Non-pigmented ciliary epithelial cell (primary cell): Measurements from ENCODE around the gene ALPK3.
A peak's percentile ranks its signal among the peaks of the same experiment; 100 is the strongest.

Experiments used
- DNase-seq: peaks from one replicate; pipeline ENCODE4 v3.0.0-alpha.2; 2010; ENCODE audit warnings: low read depth

ALPK3 gene

DNA sequence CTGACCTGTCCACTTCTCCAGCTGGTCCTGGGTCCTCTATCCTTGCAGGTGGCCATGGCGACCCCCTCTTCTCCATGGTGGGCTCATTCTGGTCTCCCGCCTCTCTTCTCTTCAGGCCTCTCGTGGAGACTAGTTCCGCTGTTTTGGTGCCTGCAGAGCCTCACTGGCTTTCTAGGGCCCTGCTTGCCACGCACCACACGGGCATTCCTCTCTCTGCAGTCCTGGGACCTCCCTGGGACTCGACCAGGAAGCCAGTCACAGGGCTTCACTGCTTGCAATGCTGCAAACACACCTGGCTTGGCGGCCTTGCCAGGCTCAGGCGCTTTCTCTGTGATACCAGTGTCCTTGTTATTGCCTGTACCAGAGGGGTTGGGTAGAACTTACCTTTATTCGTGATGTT lies 76.5 kb downstream of the ALPK3 start:
- DNase-seq, result no peak

GRCh38 chr15:84894736-84895425 lies 77.7 kb downstream of the ALPK3 start:
- no peak for DNase-seq

DNA sequence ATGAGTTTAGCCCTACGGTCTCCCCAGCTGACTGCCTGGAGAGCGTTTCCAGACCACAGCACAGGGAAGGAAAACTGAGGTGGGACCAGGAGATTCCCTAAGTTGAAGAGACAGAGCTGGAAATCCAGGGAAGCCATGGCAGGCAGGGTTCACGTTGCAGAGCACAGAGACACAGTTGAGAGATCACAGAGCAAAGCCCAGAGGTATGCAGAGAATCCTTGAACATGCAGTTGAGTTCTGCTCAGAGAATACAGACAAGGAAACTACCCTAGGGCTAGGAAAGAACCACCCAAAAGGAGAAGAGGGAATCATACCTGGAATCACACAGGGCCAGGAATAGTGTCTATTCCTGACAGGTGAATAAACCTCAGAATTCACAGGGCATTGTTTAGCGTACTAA lies 81.6 kb downstream of the ALPK3 start:
- DNase-seq, result no peak

DNA sequence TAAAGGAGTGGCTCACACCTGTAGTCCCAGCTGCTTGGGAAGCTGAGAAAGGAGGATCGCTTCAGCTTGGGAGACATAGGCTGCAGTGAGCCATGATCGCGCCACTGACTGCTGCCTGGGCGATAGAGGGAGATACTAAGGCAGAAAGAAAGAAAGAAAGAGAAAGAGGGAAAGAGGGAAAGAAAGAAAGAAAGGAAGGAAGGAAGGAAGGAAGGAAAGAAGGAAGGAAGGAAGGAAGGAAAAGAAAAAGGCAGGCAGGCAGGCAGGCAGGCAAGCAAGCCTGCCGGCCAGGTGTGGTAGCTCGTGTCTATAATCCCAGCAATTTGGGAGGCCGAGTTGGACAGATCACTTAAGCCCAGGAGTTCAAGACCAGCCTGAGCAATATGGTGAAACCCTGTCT lies 82.6 kb downstream of the ALPK3 start:
- DNase-seq, result no peak

DNA sequence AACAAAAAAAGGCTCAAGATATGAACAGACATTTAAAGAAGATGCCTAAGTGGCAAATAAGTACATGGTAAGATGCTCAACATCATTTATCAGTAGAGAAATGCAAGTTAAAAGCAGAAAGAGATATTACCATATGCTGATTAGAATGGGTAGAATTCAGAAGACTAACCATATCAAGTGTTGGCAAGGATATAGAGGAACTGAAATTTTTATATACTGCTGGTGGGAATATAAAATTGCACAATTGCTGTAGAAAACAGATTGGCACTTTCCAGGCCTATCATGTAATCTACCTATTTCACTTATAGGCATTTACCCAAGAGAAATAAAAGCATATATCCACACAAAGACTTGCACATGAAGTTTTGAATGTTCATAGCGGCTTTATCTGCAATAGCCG lies 84.4 kb downstream of the ALPK3 start:
- DNase-seq, result no peak

- no peak for DNase-seq
Measured at GRCh38 chr15:84903751-84904150, 86.6 kb downstream of the ALPK3 start.

DNA sequence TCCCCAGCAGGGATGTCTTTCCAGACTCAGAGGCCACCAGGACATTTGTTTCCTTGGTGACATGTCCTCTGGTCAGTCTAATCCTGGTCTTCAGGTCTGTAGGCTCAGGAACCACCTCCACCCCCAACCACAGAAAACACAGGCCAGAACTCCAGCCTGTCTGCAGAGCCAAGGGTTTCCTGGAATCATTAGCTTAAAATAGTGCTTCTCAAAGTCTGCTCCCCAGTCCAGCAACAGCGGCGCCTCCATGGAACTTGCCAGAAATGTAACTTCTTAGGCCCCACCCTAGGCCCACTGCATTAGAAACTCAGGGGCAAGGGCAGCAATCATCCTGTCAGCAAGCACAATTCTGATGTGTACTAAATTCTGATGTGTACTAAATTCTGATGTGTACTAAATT lies 87.3 kb downstream of the ALPK3 start:
- DNase-seq, result no peak

GRCh38 chr15:84905016-84905916 lies 88.1 kb downstream of the ALPK3 start:
- DNase-seq, result no peak

GRCh38 chr15:84907731-84908130 lies 90.6 kb downstream of the ALPK3 start:
- DNase-seq, result no peak

GRCh38 chr15:84908564-84908963 lies 91.4 kb downstream of the ALPK3 start:
- no peak for DNase-seq

DNA sequence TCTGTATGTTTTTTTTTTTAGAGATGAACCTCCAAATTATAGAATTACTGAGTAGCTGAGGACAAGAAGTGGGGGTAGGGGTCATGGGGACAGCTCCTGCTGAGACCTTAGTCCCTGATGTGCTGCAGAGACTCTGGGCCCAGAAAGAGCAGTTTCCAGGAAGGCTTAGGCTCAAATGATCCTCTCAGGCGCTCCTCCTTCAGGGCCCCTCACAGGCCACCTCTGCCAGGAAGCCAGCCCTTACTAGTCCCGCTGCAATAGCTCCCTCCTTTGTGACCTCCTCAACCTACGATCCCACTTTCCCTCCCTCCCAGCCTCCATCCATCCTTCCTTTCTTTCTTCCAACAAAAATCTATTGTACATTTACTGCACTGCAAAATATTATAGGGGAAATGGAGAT lies 91.9 kb downstream of the ALPK3 start:
- no peak for DNase-seq

- no peak for DNase-seq
Measured at GRCh38 chr15:84909782-84910181, 92.6 kb downstream of the ALPK3 start.

- DNase-seq, result no peak
Measured at GRCh38 chr15:84910928-84911623, 93.9 kb downstream of the ALPK3 start.

DNA sequence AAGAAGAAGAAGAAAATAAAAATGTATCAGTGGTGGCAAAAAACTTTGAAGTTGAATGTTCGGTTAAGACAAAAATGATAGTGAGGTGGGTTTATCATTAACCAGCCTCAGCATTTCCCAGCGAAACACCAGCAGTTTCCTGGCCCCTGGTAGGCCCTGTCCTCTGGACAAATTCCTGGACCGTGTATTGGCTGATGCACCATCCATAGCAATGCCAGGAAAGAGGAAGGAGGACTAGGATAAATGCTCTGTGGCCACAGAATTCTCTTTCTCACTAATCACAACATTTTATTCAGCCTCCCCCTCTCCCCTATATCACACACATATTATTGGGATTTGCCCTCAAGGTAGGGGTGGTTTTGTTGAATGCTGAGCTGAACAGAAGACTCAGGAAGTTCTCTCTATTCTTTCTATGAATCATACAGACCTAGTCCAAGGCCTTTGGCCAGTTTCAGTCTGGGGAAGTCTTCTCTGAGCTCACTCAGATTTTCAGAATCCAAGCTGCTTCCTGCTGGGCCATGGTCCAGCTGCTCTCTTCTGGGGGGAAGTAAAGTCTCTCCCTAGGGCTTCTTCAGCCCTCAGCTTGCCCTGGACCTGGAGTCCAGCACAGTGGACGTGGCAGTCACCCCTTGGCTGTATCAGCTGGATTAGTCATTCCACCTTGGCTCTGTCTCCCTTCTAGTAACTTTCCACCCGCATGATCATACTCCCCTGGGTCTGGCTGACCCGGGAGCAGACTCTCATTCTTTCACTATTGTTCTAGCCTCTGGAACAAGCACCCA lies 94.9 kb downstream of the ALPK3 start:
- peak; percentile 89 for DNase-seq

DNA sequence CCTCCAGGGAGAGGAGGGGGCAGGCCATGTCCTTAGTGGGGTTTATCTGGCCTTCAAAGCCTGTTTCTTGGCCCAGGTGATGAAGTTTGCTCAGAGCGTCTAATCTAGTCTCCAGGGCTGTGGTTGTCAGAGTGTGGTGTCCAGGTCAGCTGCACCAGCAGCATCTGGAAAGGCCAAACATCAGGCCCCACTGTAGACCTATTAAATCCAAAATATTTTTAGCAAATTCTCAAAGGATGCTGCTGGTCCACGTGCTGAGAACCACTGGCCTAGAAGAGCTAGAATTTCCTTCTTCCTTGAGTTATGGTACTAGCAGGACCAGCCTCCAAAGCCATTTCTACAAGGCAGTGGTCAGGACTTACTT lies 96.2 kb downstream of the ALPK3 start:
- no peak for DNase-seq

DNA sequence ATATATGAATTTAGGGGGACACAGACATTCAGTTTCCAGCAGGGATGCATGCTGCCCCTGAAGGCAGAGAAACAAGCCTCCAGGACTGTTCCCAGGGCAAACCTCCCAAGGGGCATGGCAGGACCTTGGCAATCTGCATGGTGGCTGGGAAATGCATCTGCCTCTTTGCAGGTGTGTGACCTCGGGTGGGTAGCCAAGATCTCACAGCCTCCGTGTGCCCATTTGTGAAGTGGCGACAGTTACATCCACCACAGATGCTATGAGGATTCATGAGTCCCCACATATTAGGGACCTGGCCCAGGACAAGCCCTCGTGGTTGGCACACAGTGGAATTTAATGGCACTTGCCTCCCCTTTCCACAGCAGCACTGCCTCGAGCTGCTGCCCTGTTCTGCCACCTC lies 97.2 kb downstream of the ALPK3 start:
- no peak for DNase-seq

DNA sequence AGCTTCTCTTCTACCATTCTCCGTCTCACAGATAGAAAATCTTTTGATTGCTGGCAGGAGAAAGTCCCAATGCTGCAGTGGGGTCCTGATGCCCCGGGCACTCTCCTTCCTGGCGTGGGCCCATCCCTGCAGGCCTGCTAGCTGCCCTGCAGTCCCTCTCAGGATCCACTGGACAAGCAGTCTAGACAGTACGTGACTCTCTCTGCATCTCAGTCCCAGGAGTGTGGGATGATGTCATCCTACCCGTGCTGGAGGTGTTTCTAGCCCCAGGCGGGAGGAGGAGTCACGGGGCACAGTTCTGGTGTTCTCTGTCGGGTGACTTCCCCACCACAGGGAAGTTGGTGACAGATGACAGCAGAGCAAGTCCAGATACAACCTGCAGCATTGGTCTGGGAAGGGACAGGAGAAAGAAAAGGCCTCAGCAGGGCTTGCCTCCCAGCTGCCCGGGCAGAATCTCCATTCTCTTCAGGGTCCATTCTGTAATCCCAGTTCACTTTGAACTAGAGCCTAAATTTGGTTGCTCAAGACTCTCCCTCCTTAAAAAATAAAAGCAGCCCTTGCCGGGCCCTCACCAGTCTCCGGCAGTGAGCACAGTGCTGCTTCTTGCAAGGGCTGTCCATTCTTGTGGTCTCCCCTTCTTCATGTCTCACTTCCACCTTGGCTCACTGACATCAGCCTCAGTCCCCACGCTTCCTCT lies 97.9 kb downstream of the ALPK3 start:
- peak; percentile 74 for DNase-seq

- DNase-seq, result no peak
Measured at GRCh38 chr15:84915606-84915958, 98.4 kb downstream of the ALPK3 start.

- no peak for DNase-seq
Measured at GRCh38 chr15:84917452-84917851, 100.3 kb downstream of the ALPK3 start.

DNA sequence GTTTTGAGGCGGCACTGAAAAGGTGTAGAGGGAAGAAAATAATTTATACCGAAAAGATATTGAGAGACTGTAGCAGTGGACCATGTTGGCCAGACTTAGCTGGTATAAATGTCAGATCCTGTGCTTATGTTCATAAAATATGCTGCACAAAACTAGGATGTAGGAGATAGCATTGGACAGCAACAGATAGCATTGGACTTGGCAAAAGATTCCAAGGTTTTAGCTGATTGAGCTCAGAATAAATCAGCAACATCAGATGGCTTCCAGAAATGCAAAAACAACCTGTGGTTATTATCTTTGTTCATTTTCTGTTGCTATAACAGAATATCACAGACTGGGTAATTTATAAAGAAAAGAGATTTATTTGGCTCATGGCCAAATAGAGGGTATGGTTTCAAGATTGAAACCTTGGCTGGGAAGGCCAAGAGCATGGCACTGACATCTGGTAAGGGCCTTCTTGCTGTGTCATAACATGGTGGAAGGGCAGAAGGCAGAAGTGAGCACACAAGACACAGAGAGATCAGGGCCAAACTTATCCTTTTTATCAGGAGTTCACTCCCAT lies 102.0 kb downstream of the ALPK3 start:
- DNase-seq, result no peak

DNA sequence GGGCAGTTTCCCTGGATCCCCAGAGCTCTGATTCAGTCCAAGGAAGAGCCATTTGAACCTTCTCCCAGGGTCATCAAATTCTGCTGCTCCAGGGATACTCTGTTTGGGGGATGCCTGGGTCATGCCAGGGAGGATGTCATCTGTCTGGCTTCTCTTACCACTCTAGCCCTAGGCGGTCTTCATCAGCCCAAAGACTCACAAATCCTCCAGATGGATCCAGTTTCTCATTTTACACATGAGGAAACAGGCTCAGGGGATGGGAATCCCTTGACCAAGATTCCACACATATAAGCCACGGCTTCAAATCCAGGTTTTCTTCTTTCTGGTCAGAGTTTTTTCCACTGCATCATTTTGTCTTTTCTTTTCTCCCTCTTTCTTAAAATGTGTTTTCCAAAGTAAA lies 104.0 kb downstream of the ALPK3 start:
- no peak for DNase-seq
